Mesenchymal stem cell (in vitro differentiated cells and primary cell): Measurements from ENCODE around the gene STRN.

Source experiments
- DNase-seq: peaks from one replicate; pipeline ENCODE4 v3.0.0-alpha.2; 2013
- H2AFZ ChIP-seq: one replicate; pipeline ENCODE4 v1.6.1; 2013; ENCODE audit warnings: low read depth, mild to moderate bottlenecking, control low read depth, inconsistent platforms, low read length, moderate library complexity
- H2AK5ac ChIP-seq: 2 replicates; pipeline ENCODE4 v1.6.1; 2013; ENCODE audit warnings: low read length, moderate library complexity, mild to moderate bottlenecking, inconsistent platforms; ENCODE audit not compliant: severe bottlenecking
- H2BK120ac ChIP-seq: one replicate; pipeline ENCODE4 v1.6.1; 2013; ENCODE audit warnings: low read depth, mild to moderate bottlenecking, inconsistent platforms, low read length, moderate library complexity
- H2BK12ac ChIP-seq, 2 experiments: one replicate each; pipeline ENCODE4 v1.6.1; 2013; ENCODE audit warnings: inconsistent platforms in 2 of 2, low read length in 2 of 2, mild to moderate bottlenecking in 2 of 2, moderate library complexity in 2 of 2, control low read depth in 1 of 2
- H2BK15ac ChIP-seq: one replicate; pipeline ENCODE4 v1.6.1; 2013; ENCODE audit warnings: mild to moderate bottlenecking, low read depth, inconsistent platforms; ENCODE audit not compliant: poor library complexity, severe bottlenecking
- H2BK5ac ChIP-seq: 2 replicates; pipeline ENCODE4 v1.6.1; 2013; ENCODE audit warnings: low read depth, mild to moderate bottlenecking, low read length, control low read depth, inconsistent platforms; ENCODE audit not compliant: poor library complexity, severe bottlenecking
- H3K14ac ChIP-seq, 2 experiments: one replicate each; pipeline ENCODE4 v1.6.1; 2013; ENCODE audit warnings: inconsistent platforms in 2 of 2, low read length in 2 of 2, control low read depth in 1 of 2, mild to moderate bottlenecking in 1 of 2, moderate library complexity in 1 of 2
- H3K18ac ChIP-seq, 2 experiments: one replicate each; pipeline ENCODE4 v1.6.1; 2013; ENCODE audit warnings: inconsistent platforms in 2 of 2, low read length in 2 of 2, control low read depth in 1 of 2, low read depth in 1 of 2, mild to moderate bottlenecking in 1 of 2
- H3K23ac ChIP-seq, 2 experiments: one replicate each; pipeline ENCODE4 v1.6.1; 2013; ENCODE audit warnings: inconsistent platforms in 2 of 2, low read length in 2 of 2, mild to moderate bottlenecking in 2 of 2, moderate library complexity in 2 of 2, control low read depth in 1 of 2
- H3K27ac ChIP-seq: 2 replicates; pipeline ENCODE4 v1.5.1; 2013; ENCODE audit warnings: mild to moderate bottlenecking, moderate library complexity, low read length, control low read depth, inconsistent platforms; ENCODE audit not compliant: poor library complexity, severe bottlenecking
- H3K27me3 ChIP-seq, 2 experiments: 2 replicates each; pipeline versions ENCODE4 v1.6.1 to v1.7.0; 2013; ENCODE audit warnings: low read length in 2 of 2, mild to moderate bottlenecking in 2 of 2, moderate library complexity in 2 of 2, control low read depth in 1 of 2, inconsistent platforms in 1 of 2; ENCODE audit not compliant: control insufficient read depth in 1 of 2, insufficient read depth in 1 of 2
- H3K36me3 ChIP-seq, 2 experiments: 2 replicates each; pipeline versions ENCODE4 v1.6.1 to v1.7.0; 2013; ENCODE audit warnings: low read length in 2 of 2, control low read depth in 1 of 2, inconsistent platforms in 1 of 2, low read depth in 1 of 2, mild to moderate bottlenecking in 1 of 2; ENCODE audit not compliant: insufficient read depth in 2 of 2, control insufficient read depth in 1 of 2
- H3K4ac ChIP-seq, 2 experiments: one replicate each; pipeline ENCODE4 v1.6.1; 2013; ENCODE audit warnings: inconsistent platforms in 2 of 2, low read length in 2 of 2, mild to moderate bottlenecking in 2 of 2, moderate library complexity in 2 of 2, control low read depth in 1 of 2, low read depth in 1 of 2
- H3K4me1 ChIP-seq: 2 replicates; pipeline ENCODE4 v1.6.1; 2013; ENCODE audit warnings: low read depth, low read length, control low read depth; ENCODE audit not compliant: control insufficient read depth, insufficient read depth
- H3K4me2 ChIP-seq: 2 replicates; pipeline ENCODE4 v1.6.1; 2013; ENCODE audit warnings: low read length, mild to moderate bottlenecking, inconsistent platforms; ENCODE audit not compliant: poor library complexity, severe bottlenecking
- H3K4me3 ChIP-seq, 2 experiments: 2 replicates each; pipeline versions ENCODE4 v1.5.1 to v1.7.0; 2013; ENCODE audit warnings: low read length in 2 of 2, mild to moderate bottlenecking in 2 of 2, control low read depth in 1 of 2, low read depth in 1 of 2; ENCODE audit not compliant: insufficient read depth in 1 of 2
- H3K79me1 ChIP-seq: replicated peaks from 2 replicates; pipeline ENCODE4 v1.6.1; 2013; ENCODE audit warnings: mild to moderate bottlenecking, control low read depth, low read length, inconsistent platforms; ENCODE audit not compliant: poor library complexity, severe bottlenecking
- H3K9ac ChIP-seq: 2 replicates; pipeline ENCODE4 v1.7.0; 2013; ENCODE audit warnings: mild to moderate bottlenecking, low read length, moderate library complexity
- H3K9me3 ChIP-seq: 2 replicates; pipeline ENCODE4 v1.7.0; 2013; ENCODE audit warnings: mild to moderate bottlenecking, low read length; ENCODE audit not compliant: control insufficient read depth
- H4K8ac ChIP-seq: one replicate; pipeline ENCODE4 v1.6.1; 2013; ENCODE audit warnings: inconsistent platforms, mild to moderate bottlenecking, low read length, moderate library complexity
- H4K91ac ChIP-seq: one replicate; pipeline ENCODE4 v1.6.1; 2013; ENCODE audit warnings: mild to moderate bottlenecking, low read length, inconsistent platforms
- WGBS: methylation state at CpG from one replicate; pipeline ENCODE4 v1.1.7; 2013; ENCODE audit warnings: mixed read lengths; 5-methylcytosine and 5-hydroxymethylcytosine counted together

STRN gene

GRCh38 chr2:36976065-36976464 is 9.7 kb upstream of the STRN start:
- H2AFZ ChIP-seq, result no peak overlapping the region
- no peaks in the 10 kb centered on the region for H3K9me3 ChIP-seq
- no peak overlapping the region for H4K8ac ChIP-seq
- H3K23ac ChIP-seq, result no peak overlapping the region
- WGBS, result 75% methylated on average over 2 of the region's 2 CpGs
- no peak overlapping the region for H2BK12ac ChIP-seq
- H3K4me1 ChIP-seq, result peaks cover 1% of the 10 kb centered on the region
- DNase-seq, result no peak
- no peak overlapping the region for H3K4ac ChIP-seq
- H2AK5ac ChIP-seq, result no peak overlapping the region
- no peaks in the 10 kb centered on the region for H3K79me1 ChIP-seq
- no peak overlapping the region for H3K4me2 ChIP-seq
- no peak overlapping the region for H3K9ac ChIP-seq
- no peak overlapping the region for H3K14ac ChIP-seq
- H3K27ac ChIP-seq, result no peak overlapping the region
- H4K91ac ChIP-seq, result no peak overlapping the region
- H3K27me3 ChIP-seq, result no peaks in the 10 kb centered on the region
- no peak overlapping the region for H2BK15ac ChIP-seq
- H3K36me3 ChIP-seq, result peaks cover 11 to 13% of the 10 kb centered on the region in 2 experiments
- no peak overlapping the region for H2BK5ac ChIP-seq
- H3K18ac ChIP-seq, result no peak overlapping the region
- no peak overlapping the region for H3K4me3 ChIP-seq
- H2BK120ac ChIP-seq, result no peak overlapping the region

GRCh38 chr2:36975306-36975705 is 9.0 kb upstream of the STRN start:
- H2BK12ac ChIP-seq, result no peak overlapping the region
- no peaks in the 10 kb centered on the region for H3K79me1 ChIP-seq
- no peak overlapping the region for H3K27ac ChIP-seq
- no peak overlapping the region for H3K9ac ChIP-seq
- no peak overlapping the region for H2AFZ ChIP-seq
- no peak overlapping the region for H3K4me2 ChIP-seq
- no peak overlapping the region for H3K4ac ChIP-seq
- H3K18ac ChIP-seq, result no peak overlapping the region
- no peak overlapping the region for H2BK5ac ChIP-seq
- no peak overlapping the region for H2BK120ac ChIP-seq
- no peak overlapping the region for H2AK5ac ChIP-seq
- H3K27me3 ChIP-seq, result no peaks in the 10 kb centered on the region
- no peaks in the 10 kb centered on the region for H3K9me3 ChIP-seq
- H4K91ac ChIP-seq, result no peak overlapping the region
- peaks cover 8 to 11% of the 10 kb centered on the region in 2 experiments for H3K36me3 ChIP-seq
- WGBS, result 94% methylated on average over 6 of the region's 8 CpGs
- H4K8ac ChIP-seq, result no peak overlapping the region
- no peak overlapping the region for H3K4me3 ChIP-seq
- no peak overlapping the region for H2BK15ac ChIP-seq
- H3K14ac ChIP-seq, result no peak overlapping the region
- H3K23ac ChIP-seq, result no peak overlapping the region
- H3K4me1 ChIP-seq, result peaks cover 1% of the 10 kb centered on the region
- DNase-seq, result no peak

- no peaks in the 10 kb centered on the region for H3K9me3 ChIP-seq
Measured at GRCh38 chr2:36973320-36973719, 7.0 kb upstream of the STRN start.

GRCh38 chr2:36971990-36972389 is 5.7 kb upstream of the STRN start:
- DNase-seq, result no peak
- no peak overlapping the region for H3K4ac ChIP-seq
- H2BK5ac ChIP-seq, result no peak overlapping the region
- peaks cover 1% of the 10 kb centered on the region for H3K4me1 ChIP-seq
- no peaks in the 10 kb centered on the region for H3K79me1 ChIP-seq
- no peaks in the 10 kb centered on the region for H3K27me3 ChIP-seq
- no peak overlapping the region for H3K14ac ChIP-seq
- no peak overlapping the region for H3K27ac ChIP-seq
- no peak overlapping the region for H3K4me2 ChIP-seq
- H3K9me3 ChIP-seq, result no peaks in the 10 kb centered on the region
- H2BK15ac ChIP-seq, result no peak overlapping the region
- H3K36me3 ChIP-seq, result no peaks in the 10 kb centered on the region
- H2BK12ac ChIP-seq, result no peak overlapping the region
- H4K8ac ChIP-seq, result no peak overlapping the region
- no peak overlapping the region for H2AK5ac ChIP-seq
- no peak overlapping the region for H3K18ac ChIP-seq
- H3K23ac ChIP-seq, result no peak overlapping the region
- no peak overlapping the region for H2AFZ ChIP-seq
- H2BK120ac ChIP-seq, result no peak overlapping the region
- H3K9ac ChIP-seq, result no peak overlapping the region
- H3K4me3 ChIP-seq, result no peak overlapping the region
- no peak overlapping the region for H4K91ac ChIP-seq

More at GRCh38 chr2:36973320-36973719, 7.0 kb upstream of the STRN start:
- Histone ChIP-seq H4K91ac (no peak overlapping the region), H2BK12ac (no peak overlapping the region), H3K23ac (no peak overlapping the region), H3K9ac (no peak overlapping the region), H3K79me1 (no peaks in the 10 kb centered on the region), H3K4me3 (no peak overlapping the region), H2BK120ac (no peak overlapping the region), H3K4me1 (peaks cover 1% of the 10 kb centered on the region), H3K27me3 (no peaks in the 10 kb centered on the region), H2AFZ (no peak overlapping the region), H3K4me2 (no peak overlapping the region), H2AK5ac (no peak overlapping the region), H2BK15ac (no peak overlapping the region), H3K14ac (no peak overlapping the region), H2BK5ac (no peak overlapping the region), H3K18ac (no peak overlapping the region), H3K27ac (no peak overlapping the region), H3K36me3 (no peaks in the 10 kb centered on the region), H4K8ac (no peak overlapping the region), H3K4ac (no peak overlapping the region)
- WGBS, result no CpG with 5 or more reads among the region's 2 CpGs
- no peak for DNase-seq
